Activated CD8-positive, alpha-beta memory T cell treated with anti-CD3 and anti-CD28 coated beads for 24 hours (primary cell): Measurements from ENCODE around the gene PBX3.
A peak's percentile ranks its signal among the peaks of the same experiment; 100 is the strongest.

ENCODE experiments used
- DNase-seq: peaks from one replicate; pipeline ENCODE4 v3.0.0-alpha.2; 2020

The PBX3 gene

GRCh38 chr9:125747053-125747764 lies at the start of gene PBX3:
Gene PBX3 (plus strand): TSS chr9:125747373.
- DNase-seq = no peak

GRCh38 chr9:125699870-125700269 lies 47.3 kb upstream of the PBX3 start:
- DNase-seq = no peak

- peak; percentile 63 for DNase-seq
Observed at GRCh38 chr9:125700791-125701190, 46.4 kb upstream of the PBX3 start.

- no peak for DNase-seq
Observed at GRCh38 chr9:125701351-125701750, 45.8 kb upstream of the PBX3 start.

GRCh38 chr9:125703662-125704061 lies 43.5 kb upstream of the PBX3 start:
- no peak for DNase-seq

GRCh38 chr9:125705893-125706292 lies 41.3 kb upstream of the PBX3 start:
- no peak for DNase-seq

- DNase-seq = peak; percentile 97
Observed at GRCh38 chr9:125706651-125707471, 40.3 kb upstream of the PBX3 start, which contains the start of gene MAPKAP1. Gene MAPKAP1 (minus strand): TSS chr9:125707208. CDS start chr9:125672574, 34,634 bp downstream.

GRCh38 chr9:125707472-125707804 lies 39.7 kb upstream of the PBX3 start:
- no peak for DNase-seq

- no peak for DNase-seq
Observed at GRCh38 chr9:125726456-125727132, 20.6 kb upstream of the PBX3 start.

- DNase-seq = no peak
Observed at GRCh38 chr9:125730168-125730567, 17.0 kb upstream of the PBX3 start.

GRCh38 chr9:125732562-125732961 lies 14.6 kb upstream of the PBX3 start:
- DNase-seq = no peak

GRCh38 chr9:125739436-125739835 lies 7.7 kb upstream of the PBX3 start:
- no peak for DNase-seq

GRCh38 chr9:125742657-125743056 lies 4.5 kb upstream of the PBX3 start:
- no peak for DNase-seq

- DNase-seq = no peak
Observed at GRCh38 chr9:125743682-125744428, 3.3 kb upstream of the PBX3 start.

- no peak for DNase-seq
Observed at GRCh38 chr9:125744616-125745015, 2.6 kb upstream of the PBX3 start.

GRCh38 chr9:125745018-125745417 lies 2.2 kb upstream of the PBX3 start:
- DNase-seq = no peak

- no peak for DNase-seq
Observed at GRCh38 chr9:125745682-125746016, 1.5 kb upstream of the PBX3 start.

GRCh38 chr9:125746017-125746773 lies 978 bp upstream of the PBX3 start:
- peak; percentile 96 for DNase-seq

GRCh38 chr9:125746774-125747052 lies 460 bp upstream of the PBX3 start:
- no peak for DNase-seq

GRCh38 chr9:125747765-125748445 lies 732 bp downstream of the PBX3 start:
- DNase-seq = peak; percentile 77

- DNase-seq = no peak
Observed at GRCh38 chr9:125748446-125749099, 1.4 kb downstream of the PBX3 start.
